Mononuclear cell (primary cell): Measurements from ENCODE around the gene VDAC1. TPM values are rescaled to one million over a fixed set of nuclear protein-coding genes. Genes with fewer than 3 reads are reported as not detected.
"Not testable (repeated sequence)": the region's sequence is repeated elsewhere in the genome, so short reads cannot be mapped to it uniquely, and the experiment has no call there.

ENCODE experiments used
- H3K27me3 ChIP-seq: 2 replicates; pipeline ENCODE4 v1.6.0; 2011; ENCODE audit warnings: low read length, control low read depth; ENCODE audit not compliant: insufficient read depth
- H3K4me1 ChIP-seq: 2 replicates; pipeline ENCODE4 v1.5.1; 2011; ENCODE audit warnings: mild to moderate bottlenecking, low read length, control low read depth; ENCODE audit not compliant: insufficient read depth
- H3K4me3 ChIP-seq: 2 replicates; pipeline ENCODE4 v1.5.1; 2011; ENCODE audit warnings: mild to moderate bottlenecking, low read length, moderate library complexity
- H3K9me3 ChIP-seq: 2 replicates; pipeline ENCODE4 v1.5.1; 2011; ENCODE audit warnings: low read depth, mild to moderate bottlenecking, control low read depth, low read length
- total RNA-seq: library from RNA; depleted of rRNA; stranded (reverse); fragments of >200 nt; gene quantifications from one replicate; pipeline ENCODE4 v1.2.3, GENCODE V29; 2012

The VDAC1 gene
- total RNA-seq, 1 donor = 94.9 TPM

DNA sequence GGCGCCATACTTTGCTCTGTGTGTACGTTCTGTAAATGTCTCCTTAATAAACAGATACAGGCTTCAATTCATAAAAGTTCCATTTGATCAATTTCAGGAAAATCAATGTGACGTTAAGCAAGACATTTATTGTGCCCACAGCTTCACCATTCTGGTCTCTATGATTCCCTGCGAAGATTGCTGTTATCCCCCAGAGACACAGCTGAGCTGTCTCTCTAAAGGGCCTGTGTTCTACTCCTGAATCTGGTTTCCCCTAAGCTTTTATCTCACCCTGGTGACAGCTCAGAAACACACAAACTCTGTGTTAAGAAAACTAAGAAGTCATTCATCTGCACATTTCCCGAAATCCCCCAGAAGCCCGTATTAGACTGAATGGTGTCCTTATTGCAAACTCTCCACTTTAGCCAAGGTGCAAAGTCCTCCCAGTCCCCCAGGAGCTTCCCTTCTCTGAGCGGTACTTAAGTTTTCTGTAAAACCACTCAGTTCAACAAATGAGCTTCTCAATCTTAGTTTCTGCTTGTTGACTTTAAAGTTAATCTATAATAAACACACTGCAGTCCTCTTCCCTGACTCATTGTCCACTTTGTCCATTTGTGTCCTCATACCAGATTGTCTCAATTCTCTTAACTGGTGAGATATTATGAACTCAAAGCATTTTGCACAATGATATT, 35.0 kb downstream of the VDAC1 start:
- no peak overlapping the region for H3K4me3 ChIP-seq
- no peaks in the 10 kb centered on the region for H3K9me3 ChIP-seq
- peaks cover 24% of the 10 kb centered on the region for H3K4me1 ChIP-seq
- H3K27me3 ChIP-seq = no peaks in the 10 kb centered on the region

DNA sequence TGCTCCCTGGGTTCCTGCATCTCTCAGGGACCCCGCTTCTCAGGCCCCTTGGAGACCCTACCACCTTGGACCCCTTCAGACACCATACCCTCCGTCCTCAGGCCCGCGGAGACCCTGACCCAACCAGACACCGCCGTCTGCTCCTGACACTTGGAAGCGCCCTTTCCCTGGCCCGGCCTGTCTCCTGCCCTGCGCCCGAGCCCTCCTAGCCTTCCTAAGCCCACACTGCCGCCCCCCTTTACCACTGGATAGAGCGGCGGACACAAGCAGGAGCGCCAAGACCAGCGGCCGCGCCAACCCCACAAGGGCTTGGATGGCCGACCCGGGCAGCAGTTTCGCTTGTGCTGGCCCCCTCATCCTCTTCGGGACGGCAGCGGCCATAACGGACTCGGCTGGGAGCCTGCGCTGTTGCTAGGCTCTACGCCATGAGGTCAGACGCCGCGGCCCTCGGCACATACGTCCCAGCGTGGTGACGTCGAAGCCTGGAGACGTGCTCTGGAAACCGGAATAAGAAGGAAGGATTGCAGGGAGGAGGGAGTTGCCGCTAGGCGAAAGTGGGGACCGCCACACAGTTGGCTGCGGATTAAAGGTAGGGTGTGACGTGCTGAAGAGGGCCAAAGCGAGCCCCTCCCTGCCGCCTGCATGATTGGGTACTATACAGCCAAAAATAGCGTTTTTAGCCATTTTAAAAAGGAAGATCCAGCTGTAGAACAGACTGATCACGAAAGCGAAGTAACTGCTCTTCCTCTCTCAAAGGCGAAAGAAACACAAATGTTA, 36.4 kb downstream of the VDAC1 start, which contains the start of gene C5orf15:
Gene C5orf15, minus strand, starts transcription at position 422 of the 777 bp plus-strand sequence. Its CDS starts 41 bp downstream, at position 381.
- Histone ChIP-seq H3K4me1 (peaks cover 24% of the 10 kb centered on the region), H3K27me3 (no peaks in the 10 kb centered on the region), H3K9me3 (no peaks in the 10 kb centered on the region), H3K4me3 (peak within 1 kb of the TSS; percentile 87)

DNA sequence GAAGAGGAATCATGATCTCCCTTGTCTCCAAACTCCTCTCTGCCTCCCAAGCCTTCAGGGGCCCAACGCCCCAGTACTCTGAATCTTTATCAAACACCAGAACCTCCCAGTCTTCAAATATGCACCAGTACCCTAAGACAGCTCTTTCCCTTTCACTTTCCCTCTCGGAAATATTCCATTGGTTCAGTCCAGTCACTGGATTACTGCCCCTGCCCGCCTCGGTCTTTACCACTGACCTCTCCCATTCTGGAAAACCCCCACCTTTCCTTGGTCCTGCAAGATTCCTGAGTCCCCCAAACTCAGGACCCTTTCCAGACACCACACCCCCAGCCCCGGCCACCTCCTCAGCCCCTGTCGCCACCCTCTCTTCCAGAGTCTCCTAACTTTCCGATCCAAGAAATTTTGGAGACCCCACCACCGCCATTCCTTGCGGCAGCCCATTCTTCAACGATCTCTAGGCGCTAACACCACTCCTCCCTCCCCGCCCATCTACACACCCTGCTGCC, 37.0 kb downstream of the VDAC1 start:
- Histone ChIP-seq H3K9me3 (no peaks in the 10 kb centered on the region), H3K4me1 (peaks cover 24% of the 10 kb centered on the region), H3K4me3 (peak overlapping the region; percentile 87), H3K27me3 (no peaks in the 10 kb centered on the region)

DNA sequence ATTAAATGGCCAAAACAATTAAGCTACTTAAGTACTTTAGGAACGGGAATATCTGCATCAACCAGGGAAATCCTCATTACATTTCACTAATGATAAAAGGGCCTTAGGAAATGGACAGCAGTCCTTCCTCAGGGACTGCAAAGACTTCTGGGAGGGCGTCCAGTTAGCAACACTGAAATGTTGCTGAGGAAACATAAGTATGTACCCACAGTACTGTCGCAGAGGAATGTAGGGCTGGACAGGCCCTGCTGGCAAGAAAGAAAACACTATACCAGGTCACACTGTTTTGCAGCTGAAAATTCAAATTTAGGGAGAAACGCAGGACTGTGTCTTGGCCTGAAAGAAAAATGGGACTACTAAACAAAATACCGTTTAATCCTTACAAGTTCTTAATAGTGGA, 37.7 kb downstream of the VDAC1 start:
- peaks cover 24% of the 10 kb centered on the region for H3K4me1 ChIP-seq
- no peaks in the 10 kb centered on the region for H3K9me3 ChIP-seq
- H3K4me3 ChIP-seq = no peak overlapping the region
- H3K27me3 ChIP-seq = no peaks in the 10 kb centered on the region

DNA sequence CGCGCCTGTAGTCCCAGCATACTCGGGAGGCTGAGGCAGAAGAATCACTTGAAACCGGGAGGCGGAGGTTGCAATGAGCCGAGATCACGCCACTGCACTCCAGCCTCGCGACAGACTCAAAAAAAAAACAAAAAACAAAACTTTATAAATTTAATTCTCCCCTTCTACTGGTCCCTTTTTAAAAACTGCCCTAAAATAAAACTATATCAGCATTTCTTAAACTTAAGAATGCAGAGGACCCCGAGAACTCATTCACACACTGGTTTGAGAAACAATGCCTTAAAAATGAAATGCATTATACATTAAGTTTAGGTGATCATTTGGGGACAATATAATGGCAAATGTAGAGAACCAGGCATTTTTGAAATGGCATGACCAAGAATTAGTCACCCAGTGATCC, 38.7 kb downstream of the VDAC1 start:
- no peak overlapping the region for H3K4me3 ChIP-seq
- no peaks in the 10 kb centered on the region for H3K9me3 ChIP-seq
- no peaks in the 10 kb centered on the region for H3K27me3 ChIP-seq
- peaks cover 24% of the 10 kb centered on the region for H3K4me1 ChIP-seq

DNA sequence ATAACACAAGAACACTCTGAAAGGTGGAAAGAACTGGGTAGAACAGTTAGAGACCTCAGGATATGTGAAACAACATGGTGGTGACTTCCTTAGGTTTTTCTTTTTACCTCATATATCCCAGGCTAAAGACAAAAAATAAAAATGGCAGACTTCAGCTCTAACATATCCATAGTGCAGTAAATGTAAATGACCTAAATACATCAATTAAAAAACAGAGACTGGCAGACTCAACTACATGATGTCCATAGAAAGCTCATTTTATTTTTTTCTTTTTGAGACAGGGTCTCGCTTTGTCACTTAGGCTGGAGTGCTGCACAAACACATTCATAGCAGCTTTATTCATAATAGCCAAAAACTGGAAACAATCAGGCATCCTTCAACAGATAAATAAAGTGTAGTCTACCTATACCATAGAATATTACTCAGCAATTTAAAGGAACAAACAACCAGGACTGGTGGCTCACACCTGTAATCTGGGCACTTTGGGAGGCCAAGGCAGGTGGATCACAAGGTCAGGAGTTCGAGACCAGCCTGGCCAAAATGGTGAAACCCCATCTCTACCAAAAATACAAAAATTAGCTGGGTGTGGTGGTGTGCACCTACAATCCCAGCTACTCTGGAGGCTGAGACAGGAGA, 41.2 kb downstream of the VDAC1 start:
- H3K4me1 ChIP-seq = peaks cover 13% of the 10 kb centered on the region

DNA sequence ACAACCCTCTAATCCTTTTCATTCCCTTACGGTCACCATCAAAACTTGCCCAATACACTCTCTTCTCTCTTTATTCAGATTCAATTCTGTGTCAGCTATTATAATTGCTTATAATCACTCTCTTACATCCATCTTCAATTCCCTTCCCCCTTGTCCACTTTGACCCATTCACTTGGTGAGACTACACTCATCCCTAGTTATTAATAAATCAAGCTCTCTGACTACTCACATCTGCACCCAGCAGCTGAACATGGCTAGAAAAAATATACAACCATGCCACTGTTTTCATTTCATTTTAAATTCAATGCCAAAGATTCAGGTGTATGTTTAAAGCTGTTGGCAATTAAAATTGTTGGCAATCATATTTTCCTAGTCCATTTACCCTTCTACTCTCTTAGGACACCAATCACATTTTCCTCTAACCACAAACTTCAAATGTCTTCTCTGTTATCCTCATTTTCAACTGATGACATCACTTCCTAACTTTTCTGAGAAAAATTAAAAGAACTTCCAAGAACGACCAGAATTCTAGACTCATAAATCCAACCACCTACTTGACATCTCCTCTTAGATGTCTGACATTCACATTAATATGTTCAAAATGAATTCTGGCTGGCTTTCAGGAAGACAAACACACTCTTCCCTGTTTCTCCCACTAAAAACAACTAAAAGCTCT, 41.8 kb downstream of the VDAC1 start:
- H3K27me3 ChIP-seq = no peaks in the 10 kb centered on the region
- no peaks in the 10 kb centered on the region for H3K9me3 ChIP-seq
- no peak overlapping the region for H3K4me3 ChIP-seq
- H3K4me1 ChIP-seq = peaks cover 14% of the 10 kb centered on the region

More for the DNA sequence above, 41.2 kb downstream of the VDAC1 start:
- Histone ChIP-seq H3K27me3 (no peaks in the 10 kb centered on the region), H3K9me3 (no peaks in the 10 kb centered on the region), H3K4me3 (no peak overlapping the region)

DNA sequence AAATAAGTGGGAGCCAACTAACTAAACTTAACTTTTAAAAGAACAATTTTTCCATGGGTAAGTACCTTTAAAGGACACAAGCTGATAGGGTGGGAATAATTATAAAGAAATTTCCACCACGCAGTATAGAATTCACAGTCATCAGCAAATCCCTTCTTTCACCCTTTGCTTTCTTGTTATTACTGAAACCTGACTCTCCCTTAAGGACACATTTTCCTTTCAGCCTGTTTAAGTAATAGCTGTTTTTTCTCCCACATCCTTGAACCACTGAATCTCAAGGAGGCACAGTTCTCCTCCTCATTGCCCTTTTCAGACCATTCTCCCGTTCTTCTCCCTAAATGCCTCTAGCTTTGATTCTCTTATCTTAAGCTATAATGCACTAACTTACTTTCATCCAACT, 42.6 kb downstream of the VDAC1 start:
- Histone ChIP-seq H3K9me3 (no peaks in the 10 kb centered on the region), H3K4me3 (no peak overlapping the region), H3K27me3 (no peaks in the 10 kb centered on the region), H3K4me1 (peaks cover 8% of the 10 kb centered on the region)

DNA sequence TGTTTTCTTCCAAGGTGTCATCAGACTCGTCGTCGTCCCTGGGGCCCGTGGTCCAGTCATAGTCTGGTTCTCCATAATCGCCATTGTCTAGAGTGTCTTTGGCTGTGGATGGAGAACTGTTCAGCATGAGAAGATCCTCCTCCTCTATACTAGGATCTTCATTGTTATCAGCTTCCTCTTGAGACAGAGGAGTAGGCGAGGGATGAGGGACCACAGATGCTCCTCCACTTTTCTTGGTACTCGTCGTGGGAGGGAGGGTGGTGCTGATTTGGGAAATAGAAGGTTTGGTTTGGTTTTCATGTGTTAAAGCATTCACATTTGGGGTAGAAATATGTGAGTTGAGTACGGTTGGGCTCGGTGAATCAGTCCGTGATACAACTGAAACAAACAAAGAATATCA, 45.1 kb downstream of the VDAC1 start:
- H3K9me3 ChIP-seq = no peaks in the 10 kb centered on the region
- H3K4me1 ChIP-seq = peaks cover 6% of the 10 kb centered on the region
- H3K27me3 ChIP-seq = no peaks in the 10 kb centered on the region
- no peak overlapping the region for H3K4me3 ChIP-seq

DNA sequence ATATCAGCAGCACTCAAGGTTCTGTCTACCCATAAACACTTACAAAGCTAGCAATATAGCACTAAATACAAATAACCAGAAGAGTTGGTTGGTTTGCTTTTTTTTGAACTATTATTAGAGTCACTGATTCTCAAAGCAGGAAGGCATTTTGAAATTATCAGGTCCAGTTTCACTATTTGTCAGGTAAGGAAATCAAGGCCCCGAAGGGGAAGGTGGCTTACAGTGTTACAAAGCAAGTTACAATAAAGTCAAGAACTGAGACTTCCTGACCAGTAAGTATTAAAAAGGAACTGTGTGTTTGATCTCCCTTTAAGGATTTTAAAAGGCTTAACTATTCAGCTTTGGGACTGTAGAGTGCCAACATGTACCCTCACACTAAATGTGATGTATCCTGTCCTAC, 47.2 kb downstream of the VDAC1 start:
- H3K9me3 ChIP-seq = no peaks in the 10 kb centered on the region
- H3K4me1 ChIP-seq = peaks cover 6% of the 10 kb centered on the region
- H3K4me3 ChIP-seq = no peak overlapping the region
- no peaks in the 10 kb centered on the region for H3K27me3 ChIP-seq

DNA sequence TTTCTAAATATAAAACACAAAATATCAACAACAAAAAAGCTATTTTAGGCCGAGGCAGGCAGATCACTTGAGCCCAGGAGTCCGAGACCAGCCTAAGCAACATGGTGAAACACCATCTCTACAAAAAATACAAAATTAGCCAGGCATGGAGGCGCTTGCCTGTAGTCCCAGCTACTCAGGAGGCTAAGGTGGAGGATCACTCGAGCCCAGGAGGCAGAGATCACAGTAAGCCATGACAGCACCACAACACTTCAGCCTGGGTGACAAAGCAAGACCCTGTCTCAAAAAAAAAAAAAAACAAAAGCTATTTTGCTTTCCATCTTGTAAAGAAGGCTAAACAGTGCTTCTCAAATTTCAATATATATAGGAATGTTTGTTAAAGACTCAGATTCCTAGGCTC, 47.7 kb downstream of the VDAC1 start:
- H3K4me1 ChIP-seq = peaks cover 6% of the 10 kb centered on the region
- no peaks in the 10 kb centered on the region for H3K9me3 ChIP-seq
- H3K4me3 ChIP-seq = no peak overlapping the region
- H3K27me3 ChIP-seq = no peaks in the 10 kb centered on the region

DNA sequence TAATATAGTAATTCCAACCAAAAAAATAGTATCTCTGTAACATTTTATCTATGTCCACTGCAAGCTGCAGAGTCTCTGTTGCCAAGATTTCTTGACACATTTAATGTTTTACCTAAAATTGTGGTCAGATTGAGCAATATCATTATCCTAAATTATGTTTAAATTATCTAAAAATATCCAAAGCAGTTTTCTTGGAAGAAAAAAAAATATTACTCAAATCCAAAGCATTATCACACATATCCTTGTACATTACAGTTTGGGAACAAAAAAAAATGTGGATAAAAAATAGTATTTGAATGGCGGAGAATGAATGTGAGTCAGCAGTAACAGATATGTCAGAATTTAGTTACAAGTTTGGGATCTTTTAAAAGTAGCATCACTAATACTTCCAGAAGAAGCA, 48.6 kb downstream of the VDAC1 start:
- not testable (repeated sequence) for H3K27me3 ChIP-seq, H3K4me1 ChIP-seq, H3K4me3 ChIP-seq, H3K9me3 ChIP-seq

DNA sequence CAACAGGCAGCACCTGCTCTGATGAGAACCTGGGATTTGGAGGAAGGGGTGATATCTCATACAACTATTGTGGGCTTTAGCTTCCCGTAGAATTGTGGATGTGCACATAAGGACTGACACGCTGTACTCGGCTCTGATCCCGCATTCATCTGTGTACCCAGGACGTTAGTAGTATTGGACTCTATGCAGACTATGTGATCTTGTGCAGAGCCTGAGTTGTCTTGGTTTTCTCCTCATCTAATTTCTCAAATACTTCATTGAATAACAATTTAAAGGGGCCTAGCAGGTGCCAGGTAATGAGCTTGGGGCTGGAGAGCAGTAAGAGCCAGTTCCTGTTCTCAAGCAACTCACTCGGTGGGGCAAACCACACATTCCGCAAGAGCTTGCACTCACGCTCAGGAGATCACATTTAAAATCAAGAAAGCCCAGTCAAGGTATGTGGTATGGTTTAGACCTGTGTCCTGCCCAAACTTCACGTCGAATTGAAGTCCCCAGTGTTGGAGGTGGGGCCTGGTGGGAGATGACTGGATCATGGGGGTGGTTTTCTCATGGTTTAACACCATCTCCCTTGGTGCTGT, 51.1 kb downstream of the VDAC1 start:
- no peaks in the 10 kb centered on the region for H3K9me3 ChIP-seq
- peaks cover 3% of the 10 kb centered on the region for H3K4me1 ChIP-seq
- no peak overlapping the region for H3K4me3 ChIP-seq
- no peaks in the 10 kb centered on the region for H3K27me3 ChIP-seq

DNA sequence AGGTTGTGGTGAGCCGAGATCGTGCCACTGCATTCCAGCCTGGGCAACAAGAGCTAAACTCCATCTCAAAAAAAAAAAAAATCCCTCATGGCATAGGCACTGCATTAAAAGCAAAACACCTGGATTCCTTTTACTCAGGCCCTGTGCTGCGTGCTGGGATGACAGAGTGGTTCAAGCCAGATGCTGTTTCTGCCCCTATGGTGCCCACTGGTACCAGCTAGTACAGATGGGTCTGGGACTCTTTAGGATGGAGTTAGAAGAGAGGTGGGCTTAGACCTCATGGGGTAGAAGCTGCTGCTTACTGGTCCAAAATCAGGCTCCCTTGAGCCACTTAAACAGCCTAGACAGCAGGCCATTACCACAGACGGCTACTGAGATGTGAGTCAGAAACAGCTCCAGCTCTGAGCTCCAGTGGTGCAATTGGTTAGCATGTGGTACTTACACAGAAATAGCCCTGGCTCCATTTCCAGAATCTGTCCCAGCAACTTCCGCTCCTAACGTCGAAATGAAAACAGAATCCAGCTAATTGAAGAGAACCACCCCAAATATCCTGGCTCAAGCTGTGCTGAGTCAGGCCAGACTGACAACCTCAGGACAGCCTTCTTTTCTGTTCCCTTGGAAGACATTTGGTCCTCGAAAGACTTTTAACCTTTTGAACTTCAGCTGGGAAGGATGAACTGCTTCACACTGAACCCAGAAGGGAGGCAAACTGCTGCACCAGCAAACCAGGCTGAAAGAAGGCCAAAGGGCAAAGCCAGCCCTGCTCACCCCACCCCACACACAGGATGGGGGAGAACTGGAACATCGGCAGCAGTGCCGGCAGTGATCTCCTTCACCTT, 51.8 kb downstream of the VDAC1 start:
- Histone ChIP-seq H3K4me1 (peaks cover 2% of the 10 kb centered on the region), H3K27me3 (no peaks in the 10 kb centered on the region), H3K9me3 (no peaks in the 10 kb centered on the region), H3K4me3 (no peak overlapping the region)
